GM12874 (cell line): ENCODE measurements around the gene GRID1.

Experiments
- CTCF ChIP-seq: IDR thresholded peaks from 2 replicates; pipeline ENCODE4 v1.5.1; 2011; ENCODE audit warnings: low read depth, mild to moderate bottlenecking, control low read depth, low read length, moderate library complexity; ENCODE audit not compliant: insufficient read depth

Gene GRID1

DNA sequence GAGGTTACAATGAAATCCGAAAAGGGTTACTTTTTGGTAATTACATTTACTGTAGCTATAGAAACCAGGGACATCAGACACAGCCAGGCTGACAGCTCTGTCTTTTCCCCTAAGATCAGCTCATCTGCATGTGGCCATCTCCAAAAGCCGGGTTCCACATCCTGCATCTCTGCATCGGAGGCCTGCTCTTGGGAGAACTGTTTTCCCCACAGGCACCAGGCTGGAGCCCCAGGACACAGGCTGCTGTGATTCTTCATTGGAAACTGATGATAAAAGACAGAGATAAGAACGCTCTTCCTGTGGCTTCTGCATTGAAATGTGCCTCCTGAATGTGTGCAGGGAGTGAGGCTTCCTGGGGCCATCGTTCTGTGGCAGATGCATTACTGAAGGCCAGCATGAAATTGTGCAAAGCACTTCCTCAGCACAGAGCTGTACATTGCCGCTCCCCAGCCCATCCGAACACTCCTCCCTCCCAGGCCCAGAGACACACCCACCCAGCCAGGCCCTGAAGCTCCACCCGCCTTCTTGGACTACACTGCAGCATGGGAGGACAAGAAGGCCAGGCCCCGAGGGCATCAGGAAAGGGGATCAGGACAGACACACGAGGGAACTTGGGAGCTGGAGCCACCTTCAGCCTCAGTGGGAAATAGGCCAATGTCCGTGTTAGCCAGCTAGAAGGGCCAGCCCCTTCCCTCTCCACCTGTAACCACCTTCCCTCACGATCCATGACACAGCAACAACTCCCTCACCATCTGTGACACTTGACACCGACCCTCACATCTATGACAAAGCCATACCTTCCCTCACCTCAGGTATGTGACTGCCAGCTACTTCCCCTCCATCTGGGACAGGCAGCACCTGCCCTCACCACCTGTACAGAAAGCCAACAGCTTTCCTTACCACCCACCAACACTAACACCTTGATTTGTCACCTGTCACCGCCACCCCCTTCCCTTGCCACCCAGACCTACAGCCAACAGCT is 113.2 kb downstream of the GRID1 start:
- TF ChIP-seq CTCF: no peak

DNA sequence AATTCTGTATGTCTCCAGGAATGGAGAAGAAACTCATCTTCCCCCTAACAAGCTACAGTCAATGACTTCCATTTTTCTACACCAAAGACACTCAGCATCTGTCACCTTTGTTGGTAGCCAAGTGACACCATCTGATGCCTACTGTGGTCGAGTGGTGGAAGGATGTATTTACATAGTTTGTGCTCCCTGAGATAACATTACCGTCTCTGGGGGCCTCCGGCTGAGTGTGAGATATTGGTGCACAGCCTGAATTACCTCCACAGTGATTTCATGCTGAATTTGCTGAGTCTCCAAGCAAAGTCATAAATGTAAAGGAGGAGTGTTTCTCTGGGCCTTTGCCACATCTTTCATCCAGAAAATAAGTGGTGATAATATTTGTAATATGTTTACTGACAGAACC is 114.0 kb downstream of the GRID1 start:
- no peak for TF ChIP-seq CTCF

DNA sequence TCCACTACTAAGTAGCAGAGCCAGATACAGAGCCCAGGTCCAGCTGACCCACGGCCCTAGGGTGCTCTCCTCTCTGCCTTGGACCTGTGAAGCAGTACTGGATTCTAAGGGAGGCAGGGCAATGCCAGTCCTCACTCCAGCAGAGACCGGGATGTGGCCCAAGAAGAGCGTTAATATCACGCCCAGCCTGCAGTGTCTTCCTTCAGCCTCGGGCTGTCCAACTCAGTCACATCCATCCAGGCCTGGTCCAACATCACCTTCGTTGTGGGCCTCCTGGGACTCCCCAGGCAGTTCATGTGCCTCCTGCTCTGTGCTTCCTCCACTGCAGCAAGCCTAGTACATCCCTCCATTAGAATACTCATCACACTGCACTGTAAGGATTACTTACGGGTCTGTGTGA is 114.5 kb downstream of the GRID1 start:
- no peak for TF ChIP-seq CTCF

- TF ChIP-seq CTCF: no peak
These were observed 115.2 kb downstream of the GRID1 start for GRCh38 chr10:86251426-86251825.

DNA sequence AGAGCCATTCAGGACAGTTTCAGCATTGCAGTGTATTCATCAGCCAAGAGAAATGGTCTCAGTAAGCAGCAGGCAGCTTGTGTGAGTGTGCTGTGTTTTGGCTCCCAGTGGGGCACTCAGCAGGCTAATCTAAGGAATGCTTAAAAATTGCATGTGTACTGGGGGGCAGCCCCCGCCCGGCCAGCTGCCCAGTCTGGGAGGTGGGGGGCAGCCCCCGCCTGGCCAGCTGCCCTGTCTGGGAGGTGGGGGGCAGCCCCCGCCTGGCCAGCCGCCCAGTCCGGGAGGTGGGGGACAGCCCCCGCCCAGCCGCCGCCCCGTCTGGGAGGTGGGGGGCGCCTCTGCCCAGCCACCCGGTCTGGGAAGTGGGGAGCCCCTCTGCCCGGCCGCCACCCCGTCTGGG is 116.2 kb downstream of the GRID1 start:
- TF ChIP-seq CTCF: no peak

DNA sequence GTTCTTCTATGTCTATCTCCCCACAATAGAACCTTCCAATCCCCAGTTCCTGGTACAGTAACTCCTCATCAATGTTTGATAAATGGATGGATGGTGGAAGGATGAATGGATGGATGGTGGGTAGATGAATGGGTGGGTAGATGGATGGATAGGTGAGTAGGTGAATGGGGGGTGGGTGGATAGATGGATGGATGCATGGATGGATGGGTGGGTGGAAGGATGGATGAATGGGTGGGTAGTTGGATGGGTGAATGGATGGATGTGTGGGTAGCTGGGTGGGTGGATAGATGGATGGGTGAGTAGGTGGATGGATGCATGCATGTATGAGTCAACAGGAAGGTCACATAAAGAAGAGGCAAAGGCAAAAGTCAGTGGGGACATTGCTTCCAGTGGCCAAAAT is 116.8 kb downstream of the GRID1 start:
- TF ChIP-seq CTCF: no peak

- no peak for TF ChIP-seq CTCF
These were observed 118.5 kb downstream of the GRID1 start for GRCh38 chr10:86248062-86248461.
